ENCODE measurements around the gene TGFB1I1.

DNA sequence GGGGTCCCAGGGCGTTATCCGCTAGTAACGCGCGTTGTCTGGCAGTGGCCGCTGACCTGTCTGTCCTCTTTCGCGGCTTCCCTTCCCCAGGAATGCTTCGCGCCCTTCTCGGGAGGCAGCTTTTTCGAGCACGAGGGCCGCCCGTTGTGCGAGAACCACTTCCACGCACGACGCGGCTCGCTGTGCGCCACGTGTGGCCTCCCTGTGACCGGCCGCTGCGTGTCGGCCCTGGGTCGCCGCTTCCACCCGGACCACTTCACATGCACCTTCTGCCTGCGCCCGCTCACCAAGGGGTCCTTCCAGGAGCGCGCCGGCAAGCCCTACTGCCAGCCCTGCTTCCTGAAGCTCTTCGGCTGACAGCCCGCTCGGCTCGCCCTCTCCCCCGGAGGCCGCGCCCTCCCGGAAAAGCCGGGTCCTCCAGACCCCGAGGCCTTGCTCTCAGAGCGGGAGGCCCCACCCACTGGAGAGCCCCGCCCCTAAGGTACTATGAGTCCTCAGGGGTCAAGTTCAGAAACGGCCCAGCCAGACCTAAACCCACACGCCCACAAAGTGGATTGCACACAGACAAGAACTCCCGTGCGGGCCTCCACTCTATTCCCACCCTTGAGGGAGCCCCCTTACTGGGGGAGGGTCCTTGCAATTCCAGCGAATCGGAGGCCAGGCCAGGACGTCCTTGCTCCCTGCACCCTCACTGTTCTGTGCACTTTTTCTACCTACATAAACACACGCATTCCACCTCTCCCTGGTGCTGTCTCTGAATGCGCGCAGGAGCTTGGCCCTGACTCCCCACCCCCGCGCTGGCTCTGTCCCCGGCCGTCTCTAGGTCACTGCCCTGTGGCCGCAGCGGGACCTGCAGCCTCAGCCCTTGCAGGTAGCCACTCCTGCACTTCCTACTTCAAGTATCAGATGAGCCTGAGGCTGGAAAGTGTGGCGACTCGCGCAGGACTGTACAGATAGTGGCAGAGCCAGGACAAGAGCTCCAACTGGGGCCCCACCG is 5.6 kb downstream of the TGFB1I1 start:
- TF ChIP-seq CTCF (IDR thresholded peaks at IDR 0.05; ENCODE audit: low read depth, low read length) = no peak
- no peak for TF ChIP-seq EZH2phosphoT487 (IDR thresholded peaks at IDR 0.05; ENCODE audit: low read depth)
